Liver (tissue), 9 donors: ENCODE measurements around the gene MSLN. TPM values are rescaled to one million over a fixed set of nuclear protein-coding genes. Genes with fewer than 3 reads are reported as not detected.

Source experiments
- DNase-seq: peaks from one replicate; pipeline ENCODE4 v3.0.0-alpha.2; 2017; ENCODE audit warnings: low spot score
- H3K27ac ChIP-seq, 2 donors: one replicate each; pipeline ENCODE4 v1.7.0; 2013; ENCODE audit warnings: inconsistent platforms in 2 of 2, low read length in 2 of 2, control low read depth in 1 of 2, low read depth in 1 of 2, mild to moderate bottlenecking in 1 of 2
- H3K27me3 ChIP-seq, 4 donors: one replicate each; pipeline versions ENCODE4 v1.6.1 to v1.7.0; 2013; ENCODE audit warnings: low read length in 3 of 4, inconsistent platforms in 1 of 4, mild to moderate bottlenecking in 1 of 4, moderate library complexity in 1 of 4; ENCODE audit not compliant: control insufficient read depth in 4 of 4, insufficient read depth in 4 of 4
- H3K36me3 ChIP-seq, 4 donors: one replicate each; pipeline versions ENCODE4 v1.6.1 to v1.7.0; 2013; ENCODE audit warnings: low read length in 3 of 4, mild to moderate bottlenecking in 3 of 4, low read depth in 1 of 4, moderate library complexity in 1 of 4; ENCODE audit not compliant: control insufficient read depth in 4 of 4, insufficient read depth in 3 of 4
- H3K4me1 ChIP-seq, 4 donors: one replicate each; pipeline versions ENCODE4 v1.6.1 to v1.7.0; 2013; ENCODE audit warnings: low read length in 3 of 4, mild to moderate bottlenecking in 3 of 4, moderate library complexity in 1 of 4; ENCODE audit not compliant: control insufficient read depth in 4 of 4, insufficient read depth in 4 of 4
- H3K4me3 ChIP-seq, 3 donors: one replicate each; pipeline versions ENCODE4 v1.6.1 to v1.7.0; 2013; ENCODE audit warnings: low read length in 3 of 3, control low read depth in 1 of 3, low read depth in 1 of 3, mild to moderate bottlenecking in 1 of 3
- H3K9ac ChIP-seq, 2 donors: one replicate each; pipeline ENCODE4 v1.7.0; 2013; ENCODE audit warnings: low read length in 2 of 2, mild to moderate bottlenecking in 2 of 2, moderate library complexity in 2 of 2, control low read depth in 1 of 2, low read depth in 1 of 2
- H3K9me3 ChIP-seq, 4 donors: one replicate each; pipeline versions ENCODE4 v1.6.1 to v1.7.0; 2013; ENCODE audit warnings: low read length in 3 of 4; ENCODE audit not compliant: control insufficient read depth in 4 of 4
- GABPA ChIP-seq, 2 donors: IDR thresholded peaks in 1 of 2; conservative IDR thresholded peaks in 1 of 2; 2 replicates each; pipeline ENCODE4 v1.6.1; 2016; ENCODE audit warnings: antibody characterized with exemption in 2 of 2, mild to moderate bottlenecking in 1 of 2, moderate library complexity in 1 of 2
- JUND ChIP-seq, 2 donors: IDR thresholded peaks; 2 replicates each; pipeline ENCODE4 v1.6.1; 2016; ENCODE audit warnings: antibody characterized with exemption in 2 of 2
- NR2F2 ChIP-seq: IDR thresholded peaks from 2 replicates; pipeline ENCODE4 v1.6.1; 2016; ENCODE audit warnings: antibody characterized with exemption
- YY1 ChIP-seq: IDR thresholded peaks from 2 replicates; pipeline ENCODE4 v1.6.1; 2016; ENCODE audit warnings: antibody characterized with exemption, mild to moderate bottlenecking
- WGBS: extraction: QIAGEN DNeasy Blood & Tissue Kit; methylation state at CpG from one replicate; pipeline ENCODE4 v1.1.7; 2013; 5-methylcytosine and 5-hydroxymethylcytosine counted together
- polyA plus RNA-seq, 2 donors: library from polyadenylated mRNA; stranded (reverse) in 1 of 2; unstranded in 1 of 2; fragments of 200-250 nt in 1 of 2; fragments of >200 nt in 1 of 2; fragmentation: Nextera tagmentation in 1 of 2; extraction: Ambion mirVana in 1 of 2; gene quantifications; one replicate each; pipeline versions ENCODE4 v1.2.1 to v1.2.3, GENCODE V29; 2013 to 2015
- total RNA-seq, 2 donors: library from RNA; depleted of rRNA; stranded (reverse); fragments of >200 nt; gene quantifications; one replicate each; pipeline ENCODE4 v1.2.3, GENCODE V29; 2014
- TF ChIP-seq, protein P1 (sequence below): IDR thresholded peaks from 2 replicates; pipeline ENCODE4 v1.6.1; 2016; ENCODE audit warnings: antibody characterized with exemption
- TF ChIP-seq, protein P2 (sequence below): fragments of 150-350 bp; IDR thresholded peaks from 2 replicates; pipeline ENCODE4 v1.5.1; 2017; ENCODE audit warnings: improper control_type of control experiment, low read depth, low read length; ENCODE audit not compliant: missing input control
- TF ChIP-seq, protein P3 (sequence below): IDR thresholded peaks from 2 replicates; pipeline ENCODE4 v1.6.1; 2016; ENCODE audit warnings: antibody characterized with exemption, mild to moderate bottlenecking
- donor health status: healthy.
- donor health status: healthy.
- donor health status: healthy.
- donor health status: healthy.
- donor health status: healthy.

Gene MSLN
- total and polyA plus RNA-seq, 4 donors: 0.03 to 0.65 (median 0.08) TPM; not detected in 1

DNA sequence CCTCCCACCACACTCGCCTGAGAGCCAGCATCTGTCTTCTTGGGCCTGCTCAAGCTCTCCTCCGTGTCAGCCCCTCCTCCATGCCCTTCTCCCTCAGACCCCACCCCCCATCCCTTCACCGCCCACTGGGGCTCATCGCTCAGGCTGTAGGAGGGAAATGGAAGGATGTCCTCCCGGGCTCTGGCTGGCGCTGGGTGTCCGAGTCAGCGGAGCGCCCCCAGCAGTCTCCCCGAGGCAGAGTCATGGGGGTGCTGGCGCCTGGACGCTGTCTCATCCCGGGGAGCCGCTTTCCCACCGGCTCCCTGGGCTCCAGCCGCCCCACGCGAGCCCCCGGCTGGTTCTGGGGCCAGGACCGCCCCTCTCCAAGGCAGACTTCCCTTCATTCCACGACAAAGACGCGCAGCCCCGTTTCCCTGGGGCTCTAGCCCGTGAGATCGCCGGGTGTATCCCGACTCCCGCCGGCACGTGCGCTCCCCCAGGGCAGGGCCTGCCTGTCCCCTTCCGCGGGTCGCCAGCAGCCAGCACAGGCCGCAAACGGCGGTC, 40.0 kb upstream of the MSLN start:
- peaks cover 0 to 2% (median 0%) of the 10 kb centered on the region in 4 donors for H3K36me3 ChIP-seq

GRCh38 chr16:720990-721764, 39.4 kb upstream of the MSLN start, which contains the start of gene ANTKMT:
Gene ANTKMT (plus strand): TSS chr16:721146. CDS start chr16:721275, 129 bp downstream.
- peak within 1 kb of the TSS in 1 of 2 donors; percentile 87 for H3K9ac ChIP-seq
- peak within 1 kb of the TSS; percentile 53 to 84 for H3K27ac ChIP-seq
- H3K4me1 ChIP-seq: peaks cover 15 to 33% (median 25%) of the 10 kb centered on the region in 4 donors
- WGBS: 11% methylated on average over 106 of the region's 106 CpGs
- H3K4me3 ChIP-seq: peak within 1 kb of the TSS; percentile 73 to 86 (median 82)
- DNase-seq: peak; percentile 79
- no peaks in the 10 kb centered on the region for H3K27me3 ChIP-seq
- TF ChIP-seq GABPA (IDR thresholded peaks at IDR 0.05 in 1 of 2, conservative IDR thresholded peaks at IDR 0.05 in 1 of 2) (peak in 1 of 2 donors; percentile 77), NR2F2 (no peak), JUND (IDR thresholded peaks at IDR 0.05) (no peak), YY1 (no peak)
- TF ChIP-seq, protein P1, sequence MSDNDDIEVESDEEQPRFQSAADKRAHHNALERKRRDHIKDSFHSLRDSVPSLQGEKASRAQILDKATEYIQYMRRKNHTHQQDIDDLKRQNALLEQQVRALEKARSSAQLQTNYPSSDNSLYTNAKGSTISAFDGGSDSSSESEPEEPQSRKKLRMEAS: no peak
- TF ChIP-seq, protein P2, sequence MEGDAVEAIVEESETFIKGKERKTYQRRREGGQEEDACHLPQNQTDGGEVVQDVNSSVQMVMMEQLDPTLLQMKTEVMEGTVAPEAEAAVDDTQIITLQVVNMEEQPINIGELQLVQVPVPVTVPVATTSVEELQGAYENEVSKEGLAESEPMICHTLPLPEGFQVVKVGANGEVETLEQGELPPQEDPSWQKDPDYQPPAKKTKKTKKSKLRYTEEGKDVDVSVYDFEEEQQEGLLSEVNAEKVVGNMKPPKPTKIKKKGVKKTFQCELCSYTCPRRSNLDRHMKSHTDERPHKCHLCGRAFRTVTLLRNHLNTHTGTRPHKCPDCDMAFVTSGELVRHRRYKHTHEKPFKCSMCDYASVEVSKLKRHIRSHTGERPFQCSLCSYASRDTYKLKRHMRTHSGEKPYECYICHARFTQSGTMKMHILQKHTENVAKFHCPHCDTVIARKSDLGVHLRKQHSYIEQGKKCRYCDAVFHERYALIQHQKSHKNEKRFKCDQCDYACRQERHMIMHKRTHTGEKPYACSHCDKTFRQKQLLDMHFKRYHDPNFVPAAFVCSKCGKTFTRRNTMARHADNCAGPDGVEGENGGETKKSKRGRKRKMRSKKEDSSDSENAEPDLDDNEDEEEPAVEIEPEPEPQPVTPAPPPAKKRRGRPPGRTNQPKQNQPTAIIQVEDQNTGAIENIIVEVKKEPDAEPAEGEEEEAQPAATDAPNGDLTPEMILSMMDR: no peak
- TF ChIP-seq, protein P3, sequence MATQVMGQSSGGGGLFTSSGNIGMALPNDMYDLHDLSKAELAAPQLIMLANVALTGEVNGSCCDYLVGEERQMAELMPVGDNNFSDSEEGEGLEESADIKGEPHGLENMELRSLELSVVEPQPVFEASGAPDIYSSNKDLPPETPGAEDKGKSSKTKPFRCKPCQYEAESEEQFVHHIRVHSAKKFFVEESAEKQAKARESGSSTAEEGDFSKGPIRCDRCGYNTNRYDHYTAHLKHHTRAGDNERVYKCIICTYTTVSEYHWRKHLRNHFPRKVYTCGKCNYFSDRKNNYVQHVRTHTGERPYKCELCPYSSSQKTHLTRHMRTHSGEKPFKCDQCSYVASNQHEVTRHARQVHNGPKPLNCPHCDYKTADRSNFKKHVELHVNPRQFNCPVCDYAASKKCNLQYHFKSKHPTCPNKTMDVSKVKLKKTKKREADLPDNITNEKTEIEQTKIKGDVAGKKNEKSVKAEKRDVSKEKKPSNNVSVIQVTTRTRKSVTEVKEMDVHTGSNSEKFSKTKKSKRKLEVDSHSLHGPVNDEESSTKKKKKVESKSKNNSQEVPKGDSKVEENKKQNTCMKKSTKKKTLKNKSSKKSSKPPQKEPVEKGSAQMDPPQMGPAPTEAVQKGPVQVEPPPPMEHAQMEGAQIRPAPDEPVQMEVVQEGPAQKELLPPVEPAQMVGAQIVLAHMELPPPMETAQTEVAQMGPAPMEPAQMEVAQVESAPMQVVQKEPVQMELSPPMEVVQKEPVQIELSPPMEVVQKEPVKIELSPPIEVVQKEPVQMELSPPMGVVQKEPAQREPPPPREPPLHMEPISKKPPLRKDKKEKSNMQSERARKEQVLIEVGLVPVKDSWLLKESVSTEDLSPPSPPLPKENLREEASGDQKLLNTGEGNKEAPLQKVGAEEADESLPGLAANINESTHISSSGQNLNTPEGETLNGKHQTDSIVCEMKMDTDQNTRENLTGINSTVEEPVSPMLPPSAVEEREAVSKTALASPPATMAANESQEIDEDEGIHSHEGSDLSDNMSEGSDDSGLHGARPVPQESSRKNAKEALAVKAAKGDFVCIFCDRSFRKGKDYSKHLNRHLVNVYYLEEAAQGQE: no peak
- peaks cover 0 to 2% (median 0%) of the 10 kb centered on the region in 4 donors for H3K36me3 ChIP-seq
- H3K9me3 ChIP-seq: no peaks in the 10 kb centered on the region

More for the DNA sequence above, 40.0 kb upstream of the MSLN start:
- peak overlapping the region; percentile 53 to 84 for H3K27ac ChIP-seq
- H3K27me3 ChIP-seq: no peaks in the 10 kb centered on the region
- TF ChIP-seq, protein P1: no peak
- no peak for TF ChIP-seq JUND (IDR thresholded peaks at IDR 0.05)
- DNase-seq: no peak
- peaks cover 22 to 39% (median 31%) of the 10 kb centered on the region in 4 donors for H3K4me1 ChIP-seq
- peak overlapping the region in 1 of 2 donors; percentile 87 for H3K9ac ChIP-seq
- H3K4me3 ChIP-seq: peak overlapping the region; percentile 73 to 86 (median 82)
- under 1% methylated on average over 38 of the region's 38 CpGs for WGBS
- H3K9me3 ChIP-seq: no peaks in the 10 kb centered on the region
